ENCODE data around the gene CXCR4.
"Not testable (repeated sequence)": the region's sequence is repeated elsewhere in the genome, so short reads cannot be mapped to it uniquely, and the experiment has no call there.

The CXCR4 gene

GRCh38 chr2:136115183-136115761 lies 2.7 kb downstream of the CXCR4 start:
- no peak for DNase-seq (ENCODE audit: extremely low read depth in 1 of 2, low read depth in 1 of 2)

GRCh38 chr2:136114382-136114781 lies 3.6 kb downstream of the CXCR4 start:
- DNase-seq (ENCODE audit: extremely low read depth in 1 of 2, low read depth in 1 of 2), result no peak

- no peak for DNase-seq (ENCODE audit: extremely low read depth in 1 of 2, low read depth in 1 of 2)
Observed at GRCh38 chr2:136113209-136113971, 4.6 kb downstream of the CXCR4 start.

- DNase-seq (ENCODE audit: extremely low read depth in 1 of 2, low read depth in 1 of 2), result no peak
Observed at GRCh38 chr2:136112317-136113208, 5.4 kb downstream of the CXCR4 start.

GRCh38 chr2:136111711-136112110 lies 6.2 kb downstream of the CXCR4 start:
- no peak for DNase-seq (ENCODE audit: extremely low read depth in 1 of 2, low read depth in 1 of 2)

- no peak for DNase-seq (ENCODE audit: extremely low read depth in 1 of 2, low read depth in 1 of 2)
Observed at GRCh38 chr2:136110526-136110925, 7.4 kb downstream of the CXCR4 start.

- DNase-seq (ENCODE audit: extremely low read depth in 1 of 2, low read depth in 1 of 2), result no peak
Observed at GRCh38 chr2:136108463-136108862, 9.5 kb downstream of the CXCR4 start.

GRCh38 chr2:136107051-136108033 lies 10.6 kb downstream of the CXCR4 start:
- DNase-seq (ENCODE audit: extremely low read depth in 1 of 2, low read depth in 1 of 2), result no peak

- no peak for DNase-seq (ENCODE audit: extremely low read depth in 1 of 2, low read depth in 1 of 2)
Observed at GRCh38 chr2:136106505-136106904, 11.4 kb downstream of the CXCR4 start.

GRCh38 chr2:136104977-136105376 lies 13.0 kb downstream of the CXCR4 start:
- no peak for DNase-seq (ENCODE audit: extremely low read depth in 1 of 2, low read depth in 1 of 2)

- DNase-seq (ENCODE audit: extremely low read depth in 1 of 2, low read depth in 1 of 2), result no peak
Observed at GRCh38 chr2:136101042-136101441, 16.9 kb downstream of the CXCR4 start.

- DNase-seq (ENCODE audit: extremely low read depth in 1 of 2, low read depth in 1 of 2), result no peak
Observed at GRCh38 chr2:136098441-136098840, 19.5 kb downstream of the CXCR4 start.

GRCh38 chr2:136093583-136093982 lies 24.4 kb downstream of the CXCR4 start:
- DNase-seq (ENCODE audit: extremely low read depth in 1 of 2, low read depth in 1 of 2), result no peak

GRCh38 chr2:136091899-136092298 lies 26.1 kb downstream of the CXCR4 start:
- DNase-seq (ENCODE audit: extremely low read depth in 1 of 2, low read depth in 1 of 2), result no peak

- not testable (repeated sequence) for DNase-seq (ENCODE audit: extremely low read depth in 1 of 2, low read depth in 1 of 2)
Observed at GRCh38 chr2:136087901-136088460, 30.0 kb downstream of the CXCR4 start.

- DNase-seq (ENCODE audit: extremely low read depth in 1 of 2, low read depth in 1 of 2), result no peak
Observed at GRCh38 chr2:136086253-136087016, 31.5 kb downstream of the CXCR4 start.

GRCh38 chr2:136085453-136086209 lies 32.3 kb downstream of the CXCR4 start:
- DNase-seq (ENCODE audit: extremely low read depth in 1 of 2, low read depth in 1 of 2), result no peak

GRCh38 chr2:136081582-136082210 lies 36.3 kb downstream of the CXCR4 start:
- DNase-seq (ENCODE audit: extremely low read depth in 1 of 2, low read depth in 1 of 2), result no peak

Data from activated CD8-positive, alpha-beta memory T cell treated with anti-CD3 and anti-CD28 coated beads for 1 hour (primary cell).